GM23338 (cell line): Measurements from ENCODE around the gene BLM. TPM values are rescaled to one million over a fixed set of nuclear protein-coding genes. Genes with fewer than 3 reads are reported as not detected.

Experiments
- ATAC-seq: fragments of 200-7000 bp; cut with Tn5 transposase; 3 replicates; pipeline ENCODE4 v1.9.1; 2020
- DNase-seq: peaks from one replicate; pipeline ENCODE4 v3.0.0-alpha.2; 2015; ENCODE audit warnings: low spot score
- H2AFZ ChIP-seq: fragments of 200-600 bp; sonication (generic); 2 replicates; pipeline ENCODE4 v1.8.0; 2016; ENCODE audit warnings: antibody characterized with exemption, mild to moderate bottlenecking, moderate library complexity
- H3F3A ChIP-seq: fragments of 200-600 bp; sonication (generic); replicated peaks from 2 replicates; pipeline ENCODE4 v1.8.0; 2017; ENCODE audit warnings: antibody characterized with exemption, mixed run types, low read depth
- H3K27ac ChIP-seq: fragments of 200-600 bp; sonication (generic); 2 replicates; pipeline ENCODE4 v1.6.1; 2016; ENCODE audit warnings: low read depth
- H3K27me3 ChIP-seq: fragments of 200-600 bp; sonication (generic); 2 replicates; pipeline ENCODE4 v1.8.0; 2016; ENCODE audit warnings: mild to moderate bottlenecking, mixed run types, moderate library complexity; ENCODE audit not compliant: insufficient read depth
- H3K36me3 ChIP-seq: fragments of 200-600 bp; sonication (generic); 2 replicates; pipeline ENCODE4 v1.8.0; 2016; ENCODE audit warnings: mild to moderate bottlenecking; ENCODE audit not compliant: insufficient read depth
- H3K4me1 ChIP-seq: fragments of 200-600 bp; sonication (generic); 2 replicates; pipeline ENCODE4 v1.8.0; 2016; ENCODE audit warnings: mild to moderate bottlenecking, moderate library complexity; ENCODE audit not compliant: insufficient read depth
- H3K4me2 ChIP-seq: fragments of 200-600 bp; sonication (generic); 2 replicates; pipeline ENCODE4 v1.7.1; 2017; ENCODE audit warnings: mixed run types
- H3K4me3 ChIP-seq: fragments of 200-600 bp; sonication (generic); 2 replicates; pipeline ENCODE4 v1.6.1; 2016; ENCODE audit warnings: mixed run types
- H3K79me2 ChIP-seq: fragments of 200-600 bp; sonication (generic); replicated peaks from 2 replicates; pipeline ENCODE4 v1.8.0; 2017; ENCODE audit warnings: mild to moderate bottlenecking; ENCODE audit not compliant: insufficient read depth
- H3K9me2 ChIP-seq: fragments of 200-600 bp; sonication (generic); 2 replicates; pipeline ENCODE4 v1.8.0; 2017; ENCODE audit not compliant: insufficient read depth
- H4K20me1 ChIP-seq: fragments of 200-600 bp; sonication (generic); replicated peaks from 2 replicates; pipeline ENCODE4 v1.8.0; 2017; ENCODE audit warnings: mild to moderate bottlenecking; ENCODE audit not compliant: insufficient read depth
- H3K27ac Mint-ChIP-seq: 2 replicates; pipeline ENCODE4 v1.8.0; 2020; ENCODE audit warnings: inconsistent platforms, mild to moderate bottlenecking, moderate library complexity, mixed read lengths
- H3K27me3 Mint-ChIP-seq: 3 replicates; pipeline ENCODE4 v1.8.0; 2022; ENCODE audit warnings: low read depth, mild to moderate bottlenecking, moderate library complexity, mixed read lengths, inconsistent platforms; ENCODE audit not compliant: insufficient read depth, poor library complexity
- H3K36me3 Mint-ChIP-seq: 3 replicates; pipeline ENCODE4 v1.8.0; 2021; ENCODE audit warnings: low read depth, mild to moderate bottlenecking, inconsistent platforms, moderate library complexity, mixed read lengths
- H3K4me1 Mint-ChIP-seq: 3 replicates; pipeline ENCODE4 v1.8.0; 2020; ENCODE audit warnings: mild to moderate bottlenecking, inconsistent platforms, mixed read lengths
- H3K4me3 Mint-ChIP-seq: 3 replicates; pipeline ENCODE4 v1.8.0; 2021; ENCODE audit warnings: moderate library complexity, mild to moderate bottlenecking, inconsistent platforms, mixed read lengths
- H3K9me3 Mint-ChIP-seq: 3 replicates; pipeline ENCODE4 v1.8.0; 2020; ENCODE audit warnings: moderate library complexity, mild to moderate bottlenecking, inconsistent platforms, mixed read lengths
- CREB1 ChIP-seq: fragments of 250-450 bp; sonication (Bioruptor Pico); IDR thresholded peaks from 2 replicates; pipeline ENCODE4 v1.5.0; 2020; ENCODE audit warnings: low read depth, mild to moderate bottlenecking, moderate library complexity
- CTCF ChIP-seq, 2 experiments: fragments of 200-600 bp in 1 of 2; sonication (generic) in 1 of 2; conservative IDR thresholded peaks; 2 replicates each; pipeline versions ENCODE4 v1.5.1 to v1.6.1; 2016 to 2017; ENCODE audit warnings: antibody characterized with exemption in 2 of 2, low read depth in 2 of 2, mild to moderate bottlenecking in 2 of 2, moderate library complexity in 1 of 2
- ETS1 ChIP-seq: IDR thresholded peaks from 2 replicates; pipeline ENCODE4 v1.6.1; 2016; ENCODE audit warnings: antibody characterized with exemption
- EZH2 ChIP-seq: fragments of 200-600 bp; sonication (generic); IDR thresholded peaks from one replicate; pipeline ENCODE4 v1.8.0; 2017; ENCODE audit warnings: antibody characterized with exemption, mild to moderate bottlenecking, low read depth; ENCODE audit not compliant: unreplicated experiment
- EZH2phosphoT487 ChIP-seq: fragments of 200-600 bp; sonication (generic); IDR thresholded peaks from one replicate; pipeline ENCODE4 v1.8.1; 2018; ENCODE audit warnings: antibody characterized with exemption; ENCODE audit not compliant: unreplicated experiment
- JUNB ChIP-seq: IDR thresholded peaks from one replicate; pipeline ENCODE4 v1.6.1; 2016; ENCODE audit warnings: antibody characterized with exemption; ENCODE audit not compliant: unreplicated experiment
- NANOG ChIP-seq: IDR thresholded peaks from 2 replicates; pipeline ENCODE4 v1.6.1; 2016; ENCODE audit warnings: antibody characterized with exemption, borderline replicate concordance
- POLR2AphosphoS5 ChIP-seq: IDR thresholded peaks from 2 replicates; pipeline ENCODE4 v1.6.1; 2016; ENCODE audit warnings: antibody characterized with exemption, low read depth
- REST ChIP-seq: IDR thresholded peaks from one replicate; pipeline ENCODE4 v1.6.1; 2018; ENCODE audit warnings: antibody characterized with exemption; ENCODE audit not compliant: unreplicated experiment
- STAT1 ChIP-seq: IDR thresholded peaks from one replicate; pipeline ENCODE4 v1.6.1; 2016; ENCODE audit warnings: antibody characterized with exemption; ENCODE audit not compliant: unreplicated experiment
- ZNF114 ChIP-seq: fragments of 250-450 bp; sonication (Bioruptor Pico); IDR thresholded peaks from 2 replicates; pipeline ENCODE4 v1.5.0; 2020; ENCODE audit warnings: mild to moderate bottlenecking, moderate library complexity
- ZNF331 ChIP-seq: fragments of 250-450 bp; sonication (Bioruptor Pico); IDR thresholded peaks from 2 replicates; pipeline ENCODE4 v1.5.0; 2020; ENCODE audit warnings: low read depth, mild to moderate bottlenecking, moderate library complexity
- ZNF462 ChIP-seq: fragments of 250-450 bp; sonication (Bioruptor Pico); IDR thresholded peaks from 2 replicates; pipeline ENCODE4 v1.5.0; 2020; ENCODE audit warnings: mild to moderate bottlenecking, moderate library complexity
- polyA plus RNA-seq: library from polyadenylated mRNA; unstranded; fragments of >200 nt; fragmentation: Nextera tagmentation; extraction: Ambion mirVana; gene quantifications from 2 replicates; pipeline ENCODE4 v1.2.1, GENCODE V29; 2016
- total RNA-seq: library from RNA; depleted of rRNA; stranded (reverse); fragments of >200 nt; shearing (Covaris generic); gene quantifications from 2 replicates; pipeline ENCODE4 v1.2.3, GENCODE V29; 2014

BLM gene
- total and polyA plus RNA-seq, 2 experiments from 2014 or later, result 43.1 to 43.3 TPM

GRCh38 chr15:90769375-90769774 is 52.2 kb downstream of the BLM start:
- Mint-ChIP-seq H3K27ac (no peak overlapping the region), H3K9me3 (no peaks in the 10 kb centered on the region), H3K4me1 (no peaks in the 10 kb centered on the region), H3K27me3 (no peaks in the 10 kb centered on the region), H3K36me3 (peaks cover 59% of the 10 kb centered on the region), H3K4me3 (no peak overlapping the region)
- no peaks in the 10 kb centered on the region for H3K79me2 ChIP-seq
- no peak for DNase-seq
- no peaks in the 10 kb centered on the region for H3K27me3 ChIP-seq
- H3K36me3 ChIP-seq, result peaks cover 47% of the 10 kb centered on the region
- H2AFZ ChIP-seq, result no peak overlapping the region
- H3K4me3 ChIP-seq, result no peak overlapping the region
- H4K20me1 ChIP-seq, result no peaks in the 10 kb centered on the region
- ATAC-seq, result no peak
- H3F3A ChIP-seq, result no peaks in the 10 kb centered on the region
- H3K9me2 ChIP-seq, result no peaks in the 10 kb centered on the region
- no peaks in the 10 kb centered on the region for H3K4me1 ChIP-seq
- no peak for TF ChIP-seq ZNF114
- TF ChIP-seq EZH2, result no peak
- no peak for TF ChIP-seq ZNF462 (CRISPR knock-in tag)
- TF ChIP-seq NANOG, result no peak
- no peak for TF ChIP-seq REST
- no peak for TF ChIP-seq ZNF331
- TF ChIP-seq CTCF (conservative IDR thresholded peaks at IDR 0.05; ENCODE audit: low read depth in 2 of 2), result no peak
- TF ChIP-seq JUNB, result no peak
- no peak for TF ChIP-seq ETS1
- no peak for TF ChIP-seq EZH2phosphoT487
- no peak for TF ChIP-seq STAT1
- TF ChIP-seq POLR2AphosphoS5, result no peak
- TF ChIP-seq CREB1 (CRISPR knock-in tag), result no peak
- H3K4me2 ChIP-seq, result no peak overlapping the region
- no peak overlapping the region for H3K27ac ChIP-seq
